K562 (cell line): ENCODE data around the gene ST3GAL5. TPM values are rescaled to one million over a fixed set of nuclear protein-coding genes. Genes with fewer than 3 reads are reported as not detected.

Experiments
- CREM ChIP-seq: IDR thresholded peaks from 2 replicates; pipeline ENCODE4 v1.6.1; 2014; ENCODE audit warnings: antibody characterized with exemption, low read depth
- MXI1 ChIP-seq: IDR thresholded peaks from 2 replicates; pipeline ENCODE4 v1.6.1; 2011; ENCODE audit warnings: low read depth, mild to moderate bottlenecking, improper control_type of control experiment, low read length
- MYC ChIP-seq, 2 experiments: fragments of 250-450 bp in 1 of 2; sonication (Bioruptor Pico) in 1 of 2; IDR thresholded peaks; 2 replicates each; pipeline versions ENCODE4 v1.5.1 to v1.6.1; 2012 to 2021; ENCODE audit warnings: low read depth in 2 of 2, borderline replicate concordance in 1 of 2, improper control_type of control experiment in 1 of 2, low read length in 1 of 2, mild to moderate bottlenecking in 1 of 2, moderate library complexity in 1 of 2
- PTRF ChIP-seq: fragments of 450-650 bp; IDR thresholded peaks from 2 replicates; pipeline ENCODE4 v1.6.1; 2016; ENCODE audit warnings: mild to moderate bottlenecking, missing genetic modification characterization, missing compliant biosample characterization
- RERE ChIP-seq: sonication (generic); formaldehyde crosslinking; IDR thresholded peaks from 2 replicates; pipeline ENCODE4 v1.8.0; 2023; ENCODE audit warnings: missing genetic modification reagents, mild to moderate bottlenecking, borderline replicate concordance
- SLC30A9 ChIP-seq: fragments of 250-450 bp; sonication (Bioruptor Pico); IDR thresholded peaks from 2 replicates; pipeline ENCODE4 v1.8.0; 2022; ENCODE audit warnings: mild to moderate bottlenecking, moderate library complexity
- ZBTB11 ChIP-seq, 3 experiments: fragments of 200-800 bp in 1 of 3; fragments of 250-450 bp in 1 of 3; fragments of 450-650 bp in 1 of 3; sonication (Bioruptor Pico) in 1 of 3; sonication (Bioruptor generic) in 1 of 3; formaldehyde crosslinking in 1 of 3; IDR thresholded peaks; 2 replicates each; pipeline versions ENCODE4 v1.6.1 to v1.8.0; 2016 to 2022; ENCODE audit warnings: mild to moderate bottlenecking in 2 of 3, missing genetic modification characterization in 2 of 3, missing compliant biosample characterization in 1 of 3, moderate library complexity in 1 of 3
- ZC3H11A ChIP-seq: IDR thresholded peaks from 2 replicates; pipeline ENCODE4 v1.6.1; 2012; ENCODE audit warnings: low read depth, low read length, improper control_type of control experiment
- ZEB2 ChIP-seq: fragments of 450-650 bp; IDR thresholded peaks from 2 replicates; pipeline ENCODE4 v1.6.1; 2016
- ZNF224 ChIP-seq: sonication (generic); formaldehyde crosslinking; IDR thresholded peaks from 2 replicates; pipeline ENCODE4 v1.8.0; 2022; ENCODE audit warnings: mild to moderate bottlenecking, missing genetic modification reagents
- ZNF354B ChIP-seq: fragments of 250-450 bp; sonication (Bioruptor Pico); IDR thresholded peaks from 2 replicates; pipeline ENCODE4 v1.4.0; 2020
- polyA plus RNA-seq, 8 experiments: library from polyadenylated mRNA; depleted of rRNA in 4 of 8; stranded (reverse) in 5 of 8; unstranded in 3 of 8; fragments of >200 nt; fragmentation: Nextera tagmentation in 2 of 8; fragmentation: Illumina TruSeq in 1 of 8; extraction: Ambion mirVana in 2 of 8; extraction: Trizol in 1 of 8; gene quantifications; 2 replicates each; pipeline versions ENCODE4 v1.2.1 to v1.2.3, GENCODE V29; 2011 to 2014; ENCODE audit warnings: inconsistent platforms in 1 of 8, missing spikeins in 1 of 8
- total RNA-seq, 7 experiments: library from RNA; depleted of rRNA in 6 of 7; stranded (reverse); fragments of >200 nt in 6 of 7; fragmentation: Illumina TruSeq in 2 of 7; extraction: Trizol in 2 of 7; gene quantifications; 2 replicates each; pipeline versions ENCODE4 v1.2.1 to v1.2.3, GENCODE V29; 2011 to 2021; ENCODE audit warnings: low replicate concordance in 1 of 7

ST3GAL5 gene
- total and polyA plus RNA-seq, 9 of the 15 experiments (the other 6 are each of a cell fraction or from before 2014, with no cell fraction given), result 1.6 to 10.0 (median 4.2) TPM

GRCh38 chr2:85933753-85934594, 45.2 kb upstream of the ST3GAL5 start (continued):
- no peak for TF ChIP-seq RERE
- 0 out of 2 replicates have a peak, but pooled peaks have one; percentile 7 for TF ChIP-seq ZNF354B (CRISPR knock-in tag)
- TF ChIP-seq ZNF224 (CRISPR knock-in tag), result no peak
- TF ChIP-seq ZEB2, result peak; percentile 73; the same call in 1 of the 2 replicates
- TF ChIP-seq MXI1, result 0 out of 2 replicates have a peak, but pooled peaks have one; percentile 10
- TF ChIP-seq SLC30A9, result no peak
- no peak for TF ChIP-seq ZC3H11A
- peak in 1 of 3 experiments; percentile 81; a peak in 2 of 6 replicates for TF ChIP-seq ZBTB11 (CRISPR knock-in tag; IDR thresholded peaks at IDR 0.05)
- TF ChIP-seq PTRF, result no peak
- TF ChIP-seq CREM, result peak; percentile 59
- peak; percentile 58; the same call in 1 of the 2 replicates for TF ChIP-seq MYC (IDR thresholded peaks at IDR 0.05; ENCODE audit: low read depth, low read length)
- no peak for TF ChIP-seq MYC (CRISPR knock-in tag; IDR thresholded peaks at IDR 0.05; ENCODE audit: borderline replicate concordance, low read depth)
